Nephron (organoid): ENCODE measurements around the gene RGS7.
"Not testable (repeated sequence)": the region's sequence is repeated elsewhere in the genome, so short reads cannot be mapped to it uniquely, and the experiment has no call there.

Experiments used
- H3K27ac Mint-ChIP-seq, 3 experiments: 2 replicates each; pipeline ENCODE4 v1.8.0; 2020; ENCODE audit warnings: mixed read lengths in 3 of 3, mild to moderate bottlenecking in 2 of 3, moderate library complexity in 1 of 3
- H3K27me3 Mint-ChIP-seq: 2 replicates; pipeline ENCODE4 v1.8.0; 2021; ENCODE audit warnings: low read depth, mild to moderate bottlenecking, moderate library complexity, mixed read lengths
- H3K36me3 Mint-ChIP-seq: 2 replicates; pipeline ENCODE4 v1.8.0; 2020; ENCODE audit warnings: low read depth, mixed read lengths
- H3K4me1 Mint-ChIP-seq: 2 replicates; pipeline ENCODE4 v1.8.0; 2020; ENCODE audit warnings: mixed read lengths
- H3K4me3 Mint-ChIP-seq, 3 experiments: 2 replicates each; pipeline ENCODE4 v1.8.0; 2020; ENCODE audit warnings: mild to moderate bottlenecking in 3 of 3, mixed read lengths in 3 of 3, moderate library complexity in 2 of 3
- H3K9me3 Mint-ChIP-seq: 2 replicates; pipeline ENCODE4 v1.8.0; 2020; ENCODE audit warnings: mixed read lengths
- CTCF ChIP-seq, 3 experiments: fragments of 200-600 bp; sonication (generic); IDR thresholded peaks; one replicate each; pipeline ENCODE4 v1.5.0; 2021; ENCODE audit warnings: antibody characterized with exemption in 3 of 3; ENCODE audit not compliant: unreplicated experiment in 3 of 3

The RGS7 gene

DNA sequence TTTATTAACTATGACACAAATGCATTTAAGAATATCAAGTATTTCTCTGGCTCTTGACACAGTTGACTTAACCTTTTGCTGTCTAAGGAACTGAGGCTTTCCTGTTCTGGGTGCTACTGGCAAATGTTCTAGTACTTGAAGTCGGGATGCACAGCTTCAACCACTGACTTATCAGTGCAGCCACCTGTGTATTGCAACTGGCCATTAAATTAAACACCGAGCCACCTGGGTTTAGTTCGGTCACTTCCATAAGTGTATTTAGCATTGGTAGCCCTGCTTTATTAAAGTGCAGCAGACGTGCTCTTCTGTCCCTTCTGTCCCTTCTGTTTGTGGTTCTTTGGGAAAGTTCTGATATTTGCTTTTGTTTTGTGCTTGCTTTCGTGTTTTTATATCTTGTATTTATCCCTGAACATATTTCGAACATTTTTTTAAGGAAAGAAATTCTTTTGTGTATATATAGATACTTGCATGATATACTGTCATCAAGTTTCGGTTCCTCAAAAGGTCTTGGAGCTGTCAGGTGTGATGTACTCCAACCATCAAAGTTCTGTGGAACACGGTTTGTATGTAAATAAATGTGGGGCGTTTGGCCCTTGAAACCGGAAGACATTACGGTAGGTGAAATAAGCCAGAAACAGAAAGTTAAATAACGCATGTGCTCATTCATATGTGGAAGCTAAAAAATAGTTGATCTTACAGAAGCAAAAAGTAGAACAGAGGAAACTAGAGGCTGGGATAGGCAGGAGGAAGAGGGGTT, 447.1 kb downstream of the RGS7 start:
- H3K27ac Mint-ChIP-seq: no peak overlapping the region
- H3K36me3 Mint-ChIP-seq: no peaks in the 10 kb centered on the region
- H3K4me3 Mint-ChIP-seq: no peak overlapping the region
- no peaks in the 10 kb centered on the region for H3K9me3 Mint-ChIP-seq
- no peaks in the 10 kb centered on the region for H3K27me3 Mint-ChIP-seq
- no peak for TF ChIP-seq CTCF (IDR thresholded peaks at IDR 0.05; ENCODE audit: unreplicated experiment in 3 of 3)
- H3K4me1 Mint-ChIP-seq: no peaks in the 10 kb centered on the region

GRCh38 chr1:240906477-240906876, 450.5 kb downstream of the RGS7 start:
- Mint-ChIP-seq H3K27ac (no peak overlapping the region), H3K9me3 (peaks cover 4% of the 10 kb centered on the region), H3K27me3 (no peaks in the 10 kb centered on the region), H3K4me3 (no peak overlapping the region), H3K4me1 (no peaks in the 10 kb centered on the region), H3K36me3 (no peaks in the 10 kb centered on the region)
- no peak for TF ChIP-seq CTCF (IDR thresholded peaks at IDR 0.05; ENCODE audit: unreplicated experiment in 3 of 3)

GRCh38 chr1:240905225-240905765, 451.7 kb downstream of the RGS7 start:
- H3K36me3 Mint-ChIP-seq: no peaks in the 10 kb centered on the region
- peaks cover 5% of the 10 kb centered on the region for H3K9me3 Mint-ChIP-seq
- TF ChIP-seq CTCF (IDR thresholded peaks at IDR 0.05; ENCODE audit: unreplicated experiment in 3 of 3): no peak
- no peaks in the 10 kb centered on the region for H3K27me3 Mint-ChIP-seq
- no peak overlapping the region for H3K4me3 Mint-ChIP-seq
- no peak overlapping the region for H3K27ac Mint-ChIP-seq
- H3K4me1 Mint-ChIP-seq: no peaks in the 10 kb centered on the region

DNA sequence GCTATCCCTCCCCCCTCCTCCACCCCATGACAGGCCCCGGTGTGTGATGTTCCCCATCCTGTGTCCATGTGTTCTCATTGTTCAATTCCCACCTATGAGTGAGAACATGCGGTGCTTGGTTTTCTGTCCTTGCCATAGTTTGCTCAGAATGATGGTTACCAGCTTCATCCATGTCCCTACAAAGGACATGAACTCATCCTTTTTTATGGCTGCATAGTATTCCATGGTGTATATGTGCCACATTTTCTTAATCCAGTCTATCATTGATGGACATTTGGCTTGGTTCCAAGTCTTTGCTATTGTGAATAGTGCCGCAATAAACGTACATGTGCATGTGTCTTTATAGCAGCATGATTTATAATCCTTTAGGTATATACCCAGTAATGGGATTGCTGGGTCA, 461.6 kb downstream of the RGS7 start:
- not testable (repeated sequence) for H3K27me3 Mint-ChIP-seq, H3K4me1 Mint-ChIP-seq, H3K36me3 Mint-ChIP-seq, H3K27ac Mint-ChIP-seq, H3K4me3 Mint-ChIP-seq
- peaks cover 16% of the 10 kb centered on the region for H3K9me3 Mint-ChIP-seq

DNA sequence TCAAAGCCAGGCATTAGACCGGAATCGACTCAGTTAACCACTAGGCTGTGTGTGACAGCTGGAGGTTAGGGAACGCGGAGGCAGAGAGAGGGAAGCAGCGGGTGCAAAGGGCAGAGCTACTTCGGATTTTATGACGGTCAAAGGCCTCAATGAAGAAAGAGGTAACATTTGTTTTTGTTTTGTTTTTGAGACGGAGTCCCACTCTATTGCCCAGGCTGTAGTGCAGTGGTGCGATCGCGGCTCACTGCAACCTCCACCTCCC, 468.3 kb downstream of the RGS7 start:
- TF ChIP-seq CTCF (IDR thresholded peaks at IDR 0.05; ENCODE audit: unreplicated experiment in 3 of 3): no peak
- no peak overlapping the region for H3K4me3 Mint-ChIP-seq
- H3K27me3 Mint-ChIP-seq: peaks cover 7% of the 10 kb centered on the region
- no peak overlapping the region for H3K27ac Mint-ChIP-seq
- peaks cover 2% of the 10 kb centered on the region for H3K9me3 Mint-ChIP-seq
- no peaks in the 10 kb centered on the region for H3K4me1 Mint-ChIP-seq
- no peaks in the 10 kb centered on the region for H3K36me3 Mint-ChIP-seq

GRCh38 chr1:240888039-240888786, 468.8 kb downstream of the RGS7 start:
- H3K36me3 Mint-ChIP-seq: no peaks in the 10 kb centered on the region
- peak; percentile 72 to 89 (median 81) for TF ChIP-seq CTCF (IDR thresholded peaks at IDR 0.05; ENCODE audit: unreplicated experiment in 3 of 3)
- H3K27ac Mint-ChIP-seq: no peak overlapping the region
- H3K9me3 Mint-ChIP-seq: peaks cover 2% of the 10 kb centered on the region
- no peak overlapping the region for H3K4me3 Mint-ChIP-seq
- H3K27me3 Mint-ChIP-seq: peaks cover 7% of the 10 kb centered on the region
- H3K4me1 Mint-ChIP-seq: no peaks in the 10 kb centered on the region
